ENCODE results near the gene HDGF. TPM values are rescaled to one million over a fixed set of nuclear protein-coding genes. Genes with fewer than 3 reads are reported as not detected.
"Not testable (repeated sequence)": the region's sequence is repeated elsewhere in the genome, so short reads cannot be mapped to it uniquely, and the experiment has no call there.

Gene HDGF
- total RNA-seq, 6 donors from 2014 or later: 129 to 231 (median 182) TPM

GRCh38 chr1:156765666-156766065 lies 14.2 kb upstream of the HDGF start:
- Histone ChIP-seq H3K27ac (peak overlapping the region in 1 of 4 donors; percentile 92), H3K36me3 (peaks cover 0 to 8% (median 2%) of the 10 kb centered on the region in 4 donors), H3K9me3 (no peaks in the 10 kb centered on the region), H3K4me3 (peak overlapping the region in 2 of 4 donors; percentile 83 to 93), H3K4me1 (peaks cover 21 to 40% (median 29%) of the 10 kb centered on the region in 4 donors), H3K27me3 (no peaks in the 10 kb centered on the region)
- ATAC-seq (ENCODE audit: low FRiP score in 2 of 2) (no peak), DNase-seq (no peak)
- no peak for TF ChIP-seq EP300 (IDR thresholded peaks at IDR 0.05)
- WGBS, 2 donors: 87 to 89% methylated on average over 1 to 5 of the region's 5 CpGs

GRCh38 chr1:156765136-156765535 lies 13.7 kb upstream of the HDGF start:
- not testable (repeated sequence) for H3K36me3 ChIP-seq; ATAC-seq (ENCODE audit: low FRiP score in 2 of 2); DNase-seq; H3K27ac ChIP-seq; H3K9me3 ChIP-seq; H3K27me3 ChIP-seq; H3K4me3 ChIP-seq
- H3K4me1 ChIP-seq: peaks cover 21 to 34% (median 25%) of the 10 kb centered on the region in 4 donors
- 93 to 95% methylated on average over 15 of the region's 15 CpGs for WGBS, 2 donors

- Histone ChIP-seq H3K27ac (no peak overlapping the region), H3K27me3 (no peaks in the 10 kb centered on the region), H3K4me3 (no peak overlapping the region), H3K9me3 (no peaks in the 10 kb centered on the region), H3K36me3 (no peaks in the 10 kb centered on the region), H3K4me1 (peaks cover 0 to 3% (median under 1%) of the 10 kb centered on the region in 4 donors)
- DNase-seq (no peak), ATAC-seq (ENCODE audit: low FRiP score in 2 of 2) (no peak)
- no peak for TF ChIP-seq CTCF (IDR thresholded peaks at IDR 0.05)
- no peak for TF ChIP-seq POLR2A (IDR thresholded peaks at IDR 0.05)
- TF ChIP-seq EP300 (IDR thresholded peaks at IDR 0.05): no peak
- no peak for TF ChIP-seq POLR2AphosphoS5 (IDR thresholded peaks at IDR 0.05)
- 71 to 83% methylated on average over 4 of the region's 4 CpGs for WGBS, 2 donors
These were observed 9.3 kb upstream of the HDGF start for GRCh38 chr1:156760796-156761104.

- 67 to 77% methylated on average over 6 of the region's 6 CpGs for WGBS, 2 donors
- no peak overlapping the region for H3K27ac ChIP-seq
- H3K4me1 ChIP-seq: no peaks in the 10 kb centered on the region
- no peak for TF ChIP-seq POLR2AphosphoS5 (IDR thresholded peaks at IDR 0.05)
- no peak for TF ChIP-seq CTCF (IDR thresholded peaks at IDR 0.05)
- no peak for TF ChIP-seq EP300 (IDR thresholded peaks at IDR 0.05)
- TF ChIP-seq POLR2A (IDR thresholded peaks at IDR 0.05): no peak
- no peak for DNase-seq
- no peak overlapping the region for H3K4me3 ChIP-seq
- no peaks in the 10 kb centered on the region for H3K36me3 ChIP-seq
- H3K9me3 ChIP-seq: no peaks in the 10 kb centered on the region
- ATAC-seq (ENCODE audit: low FRiP score in 2 of 2): no peak
- no peaks in the 10 kb centered on the region for H3K27me3 ChIP-seq
These were observed 8.8 kb upstream of the HDGF start for GRCh38 chr1:156760092-156760795.

- peaks cover 7 to 14% (median 8%) of the 10 kb centered on the region in 4 donors for H3K4me1 ChIP-seq
- H3K36me3 ChIP-seq; H3K27ac ChIP-seq; H3K27me3 ChIP-seq; H3K4me3 ChIP-seq; H3K9me3 ChIP-seq; ATAC-seq (ENCODE audit: low FRiP score in 2 of 2); DNase-seq: not testable (repeated sequence)
- 87 to 94% methylated on average over 10 of the region's 10 CpGs for WGBS, 2 donors
These were observed 6.2 kb upstream of the HDGF start for GRCh38 chr1:156757572-156758253.

- no peak overlapping the region for H3K4me3 ChIP-seq
- no peaks in the 10 kb centered on the region for H3K9me3 ChIP-seq
- no peaks in the 10 kb centered on the region for H3K27me3 ChIP-seq
- DNase-seq (no peak), ATAC-seq (ENCODE audit: low FRiP score in 2 of 2) (no peak)
- TF ChIP-seq POLR2AphosphoS5 (IDR thresholded peaks at IDR 0.05): no peak
- TF ChIP-seq POLR2A (IDR thresholded peaks at IDR 0.05): no peak
- no peak for TF ChIP-seq CTCF (IDR thresholded peaks at IDR 0.05)
- no peak for TF ChIP-seq EP300 (IDR thresholded peaks at IDR 0.05)
- H3K27ac ChIP-seq: no peak overlapping the region
- H3K36me3 ChIP-seq: no peaks in the 10 kb centered on the region
- WGBS, 2 donors: 97 to 100% methylated on average over 1 of the region's 1 CpG
- H3K4me1 ChIP-seq: peaks cover 10 to 20% (median 12%) of the 10 kb centered on the region in 4 donors
These were observed 4.9 kb upstream of the HDGF start for GRCh38 chr1:156756355-156756754.

Data from upper lobe of left lung (tissue), 6 donors.